ENCODE results near the gene TNRC6C. TPM values are rescaled to one million over a fixed set of nuclear protein-coding genes. Genes with fewer than 3 reads are reported as not detected.
"Not testable (repeated sequence)": the region's sequence is repeated elsewhere in the genome, so short reads cannot be mapped to it uniquely, and the experiment has no call there.

The TNRC6C gene
- total RNA-seq, 1 donor from 2014 or later, result 13.6 TPM

- DNase-seq, result no peak
Measured at GRCh38 chr17:78138204-78139060, 179.9 kb downstream of the TNRC6C start.

GRCh38 chr17:78139861-78140168, 181.3 kb downstream of the TNRC6C start:
- not testable (repeated sequence) for DNase-seq

GRCh38 chr17:78140169-78141051, 181.9 kb downstream of the TNRC6C start:
- DNase-seq, result peak; percentile 18

GRCh38 chr17:78141437-78142118, 183.1 kb downstream of the TNRC6C start:
- no peak for DNase-seq

GRCh38 chr17:78142119-78142861, 183.8 kb downstream of the TNRC6C start:
- DNase-seq, result no peak

GRCh38 chr17:78143214-78144146, 185.0 kb downstream of the TNRC6C start:
- no peak for DNase-seq

GRCh38 chr17:78144147-78144719, 185.7 kb downstream of the TNRC6C start:
- DNase-seq, result peak; percentile 58

- DNase-seq, result no peak
Measured at GRCh38 chr17:78144736-78145641, 186.5 kb downstream of the TNRC6C start.

- DNase-seq, result no peak
Measured at GRCh38 chr17:78146471-78146869, 188.0 kb downstream of the TNRC6C start.

- DNase-seq, result no peak
Measured at GRCh38 chr17:78146881-78147280, 188.4 kb downstream of the TNRC6C start.

- DNase-seq, result no peak
Measured at GRCh38 chr17:78147315-78147998, 189.0 kb downstream of the TNRC6C start.

- DNase-seq, result no peak
Measured at GRCh38 chr17:78148286-78149016, 189.9 kb downstream of the TNRC6C start.

GRCh38 chr17:78151514-78152008, 193.1 kb downstream of the TNRC6C start:
- no peak for DNase-seq

- no peak for DNase-seq
Measured at GRCh38 chr17:78154903-78155811, 196.7 kb downstream of the TNRC6C start.

Measured in skin of body (tissue), 2 donors.